ENCODE results near the gene PRKCA.
"Not testable (repeated sequence)": the region's sequence is repeated elsewhere in the genome, so short reads cannot be mapped to it uniquely, and the experiment has no call there.

The PRKCA gene

DNA sequence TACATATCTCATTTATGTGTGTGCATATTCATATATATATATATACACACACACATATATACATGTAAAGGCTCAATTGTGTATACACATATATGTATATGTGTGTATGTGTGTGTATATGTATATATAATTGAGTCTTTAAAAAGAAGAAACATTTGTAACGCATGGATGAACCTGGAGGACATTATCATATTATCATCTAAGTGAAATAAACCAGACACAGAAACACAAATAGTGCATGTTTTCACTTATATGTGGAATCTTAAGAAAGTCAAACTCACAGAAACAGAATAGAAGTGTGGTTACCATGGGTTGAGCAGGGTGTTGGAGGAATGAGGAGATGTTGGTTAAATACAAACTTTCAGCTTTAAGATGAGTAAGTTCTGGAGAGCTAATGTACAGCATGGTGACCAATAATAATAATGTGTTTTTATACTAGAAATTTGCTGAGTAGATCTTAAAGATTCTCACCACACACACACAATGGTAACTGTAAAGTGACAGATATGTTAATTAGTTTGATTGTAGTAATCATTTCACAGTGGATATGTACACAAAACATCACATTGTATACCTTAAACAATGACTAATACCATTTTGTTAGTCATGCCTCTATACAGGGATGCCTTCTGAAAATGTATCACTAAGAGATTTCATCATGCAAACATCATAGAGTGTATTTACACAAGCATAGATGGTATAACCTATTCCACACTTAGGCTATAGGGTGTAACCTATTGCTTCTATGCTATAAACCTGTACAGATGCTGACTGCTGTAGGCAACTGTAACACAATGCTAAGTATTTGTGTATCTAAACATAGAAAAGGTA is 399.9 kb downstream of the PRKCA start:
- no peak for DNase-seq

DNA sequence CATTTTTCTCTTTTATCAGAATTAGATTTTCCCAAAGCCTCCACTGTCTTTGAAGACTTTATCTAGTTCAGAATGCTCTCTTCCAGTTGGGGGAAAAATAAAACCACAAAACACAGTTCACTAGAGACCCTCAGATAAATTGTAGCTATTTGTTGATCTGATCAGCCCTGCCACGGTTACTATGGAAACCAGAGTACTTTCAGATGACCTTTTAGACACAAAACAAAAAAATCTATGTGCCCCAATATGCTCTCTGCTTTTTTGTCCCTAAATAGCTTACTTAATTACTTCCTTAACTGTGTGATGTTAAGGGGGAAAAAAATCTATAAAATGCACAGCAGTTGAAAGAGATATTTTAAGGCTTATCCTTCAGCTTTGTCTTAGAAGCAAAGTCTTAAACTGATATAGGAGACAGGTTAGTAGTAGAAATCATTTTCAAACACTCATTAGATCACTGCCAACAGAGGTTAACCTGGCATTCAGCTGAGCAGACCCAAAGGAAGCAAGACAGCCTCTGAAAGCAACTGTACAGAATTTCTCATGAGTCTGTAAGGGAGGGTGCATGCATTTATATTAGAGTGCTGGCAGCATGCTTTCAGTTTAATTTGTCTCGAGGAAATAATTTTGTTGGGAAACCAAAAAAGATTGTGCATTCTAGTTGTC is 402.6 kb downstream of the PRKCA start:
- DNase-seq: no peak

DNA sequence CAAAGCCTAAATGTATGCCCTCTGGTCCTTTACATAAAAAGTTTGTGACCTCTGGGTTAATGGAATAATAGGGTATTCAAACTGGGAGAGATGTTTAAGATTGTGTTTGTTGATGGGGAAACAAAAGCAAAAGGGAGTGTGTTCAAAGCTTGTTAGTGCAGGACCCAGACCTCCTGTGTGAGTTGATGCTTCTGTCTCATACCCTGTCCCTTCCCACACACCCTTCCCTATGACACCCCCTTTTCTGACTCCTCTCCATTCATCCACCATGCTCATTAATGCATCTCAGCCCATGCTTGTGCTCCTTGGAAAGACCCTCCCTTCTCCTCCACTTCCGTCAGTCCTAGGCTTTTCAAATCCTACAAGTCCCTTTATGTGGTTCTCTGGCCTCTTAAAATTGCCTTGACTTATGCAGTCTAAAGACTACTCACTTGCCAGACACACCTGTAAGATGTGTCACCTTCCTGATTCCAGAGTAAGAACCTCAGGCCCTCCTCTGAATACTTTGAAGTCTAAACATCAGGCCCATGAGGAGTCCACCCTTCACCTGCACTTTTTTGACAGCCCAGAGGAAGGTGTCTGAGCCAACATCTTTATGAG is 404.5 kb downstream of the PRKCA start:
- DNase-seq: no peak

DNA sequence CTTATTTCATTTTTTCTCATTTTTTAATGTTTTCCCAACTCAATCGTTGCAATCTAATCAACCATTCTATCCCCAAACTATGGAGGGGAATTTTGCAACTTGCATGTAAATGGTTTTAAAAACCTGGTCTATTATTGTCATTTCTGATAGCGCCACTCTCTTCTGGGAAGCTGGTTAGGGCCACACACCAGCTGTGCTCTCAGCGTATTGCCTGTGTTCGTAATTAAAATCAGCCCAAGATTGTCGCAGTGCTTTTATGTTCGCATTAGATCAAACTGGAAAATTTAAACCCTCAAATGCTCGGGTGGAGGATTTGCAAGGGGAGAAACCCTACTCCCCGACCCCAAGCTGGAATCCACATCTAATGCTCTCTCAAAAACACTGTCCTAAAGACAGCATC is 409.0 kb downstream of the PRKCA start:
- no peak for DNase-seq

DNA sequence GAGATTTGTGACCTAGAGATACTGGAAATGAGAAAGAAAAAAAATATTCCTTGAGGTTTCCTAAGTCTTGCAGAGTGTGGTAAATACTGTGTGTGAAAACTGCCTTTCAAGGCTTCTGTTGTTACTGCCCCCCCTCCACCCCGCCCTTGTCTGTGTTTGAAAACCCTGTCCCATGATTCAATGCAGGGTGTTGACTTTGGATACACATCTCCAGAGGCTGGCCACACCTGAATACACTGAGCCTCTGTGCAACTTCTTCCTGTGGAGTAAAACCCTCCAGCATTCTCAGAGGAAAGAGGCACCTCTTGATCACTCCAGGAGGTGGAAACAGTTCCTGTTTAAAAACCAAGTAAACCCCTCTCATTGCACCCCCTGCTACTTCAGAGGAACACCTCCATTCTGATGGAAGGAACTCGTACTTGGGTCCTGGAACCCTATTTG is 409.5 kb downstream of the PRKCA start:
- no peak for DNase-seq

DNA sequence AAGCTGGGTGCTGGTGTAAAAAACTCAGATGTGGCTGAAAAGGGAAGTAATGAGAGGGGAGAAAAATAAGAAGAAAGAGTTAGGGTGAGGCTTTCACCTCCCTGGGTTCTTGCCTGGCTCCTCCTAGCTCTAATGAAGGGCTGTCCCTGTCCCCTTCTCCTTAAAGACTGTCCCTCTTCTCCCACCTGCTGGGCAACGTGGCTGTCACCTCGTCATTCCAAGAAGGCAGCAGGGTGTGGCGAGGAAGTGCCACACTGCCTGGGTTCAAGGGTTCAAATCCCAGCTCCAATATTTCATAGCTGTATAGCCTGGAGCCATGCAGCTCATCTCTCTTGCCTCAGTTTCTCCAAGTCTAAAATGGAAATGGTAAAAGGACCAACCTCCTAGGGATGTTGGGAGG is 410.0 kb downstream of the PRKCA start:
- DNase-seq: no peak

DNA sequence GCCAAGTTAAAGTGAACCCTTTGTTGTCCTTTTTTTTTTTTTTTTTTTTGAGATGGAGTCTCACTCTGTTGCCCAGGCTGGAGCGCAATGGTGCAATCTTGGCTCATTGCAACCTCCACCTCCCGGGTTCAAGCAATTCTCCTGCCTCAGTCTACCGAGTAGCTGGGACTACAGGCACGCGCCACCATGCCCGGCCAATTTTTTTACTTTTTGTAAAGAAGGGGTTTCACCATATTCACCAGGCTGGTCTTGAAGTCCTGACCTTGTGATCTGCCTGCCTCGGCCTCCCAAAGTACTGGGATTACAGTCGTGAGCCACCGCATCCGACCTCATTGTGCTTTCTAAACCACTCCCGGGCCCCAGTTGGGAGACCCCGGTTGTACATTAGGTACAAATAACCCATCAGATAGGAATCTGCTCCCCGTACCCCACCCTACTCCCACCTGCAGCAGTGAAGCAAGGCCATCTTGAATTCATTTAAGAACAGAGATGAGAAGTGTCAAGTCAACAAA is 410.7 kb downstream of the PRKCA start:
- DNase-seq: not testable (repeated sequence)

DNA sequence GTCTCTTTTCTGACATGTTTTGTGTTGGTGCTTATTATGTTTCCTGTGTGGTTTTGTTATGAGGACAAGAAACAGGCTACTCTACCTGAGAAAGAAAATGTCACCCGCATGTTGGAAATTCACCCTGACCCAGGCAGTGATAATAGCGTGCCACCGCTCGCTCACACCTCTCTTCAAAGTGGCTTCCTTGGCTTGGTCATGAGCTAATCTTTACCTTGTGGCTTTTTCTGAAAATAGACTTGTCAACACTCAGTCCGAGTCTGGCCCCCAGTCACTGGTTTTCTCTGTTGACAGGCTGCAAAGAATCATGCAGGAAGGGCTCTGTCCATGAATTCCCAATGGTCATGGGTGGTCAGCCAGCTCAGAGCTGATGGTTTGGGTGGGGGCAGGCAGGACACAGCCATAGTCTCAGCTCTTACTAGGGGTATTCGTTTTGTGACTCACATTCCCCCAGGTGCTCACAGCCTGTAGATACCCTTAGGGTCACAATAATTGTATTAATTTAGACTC is 411.2 kb downstream of the PRKCA start:
- DNase-seq: no peak

DNA sequence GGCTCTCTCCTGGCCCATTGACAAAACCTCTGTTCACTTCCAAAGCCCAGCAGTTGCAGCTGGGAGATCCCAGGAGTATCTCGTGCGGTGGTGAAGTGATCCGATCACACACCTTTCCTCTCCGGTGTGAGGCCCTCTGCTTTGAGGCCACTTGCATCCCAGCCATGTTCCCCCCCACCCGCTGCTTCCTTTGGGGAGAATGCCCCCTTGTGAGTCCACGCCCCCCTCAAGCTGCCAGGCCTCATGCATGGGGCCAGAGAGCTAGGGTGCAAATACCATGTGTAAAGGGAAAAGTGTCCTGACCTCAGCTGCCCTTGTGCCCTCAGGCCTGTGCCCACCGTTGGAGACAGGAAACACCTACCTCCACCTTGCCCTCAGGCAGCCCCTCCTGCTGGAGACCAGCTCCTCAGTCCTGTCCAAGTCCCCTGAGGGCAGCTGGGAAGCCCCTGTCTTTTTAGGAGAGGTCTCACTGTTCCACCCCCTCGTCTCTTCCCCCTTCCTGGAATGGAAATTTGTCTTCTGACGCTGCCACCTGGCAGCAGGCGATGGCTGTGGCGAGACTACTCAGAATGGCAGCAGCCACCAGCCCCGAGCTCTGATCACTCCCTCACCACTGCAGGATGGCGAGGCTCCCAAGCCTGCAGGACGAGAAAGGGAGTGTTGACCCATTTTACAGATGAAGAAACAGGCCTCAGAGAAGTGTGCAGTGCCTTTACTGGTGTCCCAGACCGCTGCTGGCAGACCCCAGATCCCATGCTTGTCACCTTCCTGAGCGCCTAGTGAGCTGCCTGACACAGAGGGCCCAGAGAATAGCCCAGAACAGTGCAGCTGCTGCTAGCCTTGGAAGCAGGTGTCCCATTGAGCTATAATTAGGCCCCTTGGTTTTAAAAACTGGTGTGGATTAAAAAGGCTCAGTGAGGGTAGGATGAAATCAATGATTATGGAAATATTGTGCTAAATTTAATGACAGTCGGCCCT is 411.9 kb downstream of the PRKCA start:
- DNase-seq: no peak

DNA sequence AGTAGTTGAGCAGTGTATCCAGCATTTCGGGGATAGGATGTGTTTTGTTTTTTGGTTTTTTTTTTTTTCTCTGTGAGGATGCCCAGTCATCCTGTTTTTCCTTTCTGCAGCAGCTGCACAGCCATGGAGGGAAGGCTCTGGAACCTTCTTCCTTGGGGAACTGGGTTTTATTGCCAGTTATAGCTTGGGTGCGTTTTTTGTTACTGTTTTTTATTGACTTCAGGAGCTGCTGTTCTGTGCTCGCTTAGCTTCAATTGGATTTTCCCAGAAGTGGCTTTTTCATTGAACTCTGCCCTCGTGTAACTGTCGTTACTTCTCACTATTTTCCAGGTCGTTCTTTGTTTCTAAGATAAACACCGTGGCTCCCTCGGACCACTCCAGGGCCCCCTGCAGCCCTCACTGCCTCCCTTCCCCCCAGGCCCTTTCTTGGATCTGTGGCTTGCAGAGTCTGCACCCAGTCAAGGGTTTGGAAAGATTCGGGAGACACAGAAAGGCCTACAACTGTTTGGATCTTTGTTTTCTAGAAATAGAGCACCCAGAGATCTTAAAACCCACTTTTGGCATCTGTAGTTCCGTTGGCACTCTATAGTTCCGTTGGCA is 412.8 kb downstream of the PRKCA start:
- DNase-seq: no peak

DNA sequence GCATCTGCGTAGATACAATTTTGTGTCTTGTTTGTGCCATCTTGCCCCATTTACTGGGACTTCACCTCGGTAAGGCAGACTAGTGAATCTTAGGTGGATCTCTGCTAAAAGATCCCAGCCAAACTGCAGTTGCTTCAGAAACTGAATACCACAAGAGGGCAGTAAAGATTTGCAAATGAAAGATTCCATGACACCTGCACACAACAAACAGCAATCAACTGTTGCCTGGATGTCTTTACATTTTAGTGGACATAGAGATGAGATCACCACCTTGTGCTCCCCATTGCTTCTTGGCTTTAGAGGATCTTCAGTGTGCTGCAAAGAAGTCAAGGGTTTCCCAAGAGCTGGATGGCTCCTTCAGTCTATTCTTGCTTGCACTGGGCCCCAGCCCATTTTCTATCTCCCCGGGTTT is 413.3 kb downstream of the PRKCA start:
- DNase-seq: no peak

DNA sequence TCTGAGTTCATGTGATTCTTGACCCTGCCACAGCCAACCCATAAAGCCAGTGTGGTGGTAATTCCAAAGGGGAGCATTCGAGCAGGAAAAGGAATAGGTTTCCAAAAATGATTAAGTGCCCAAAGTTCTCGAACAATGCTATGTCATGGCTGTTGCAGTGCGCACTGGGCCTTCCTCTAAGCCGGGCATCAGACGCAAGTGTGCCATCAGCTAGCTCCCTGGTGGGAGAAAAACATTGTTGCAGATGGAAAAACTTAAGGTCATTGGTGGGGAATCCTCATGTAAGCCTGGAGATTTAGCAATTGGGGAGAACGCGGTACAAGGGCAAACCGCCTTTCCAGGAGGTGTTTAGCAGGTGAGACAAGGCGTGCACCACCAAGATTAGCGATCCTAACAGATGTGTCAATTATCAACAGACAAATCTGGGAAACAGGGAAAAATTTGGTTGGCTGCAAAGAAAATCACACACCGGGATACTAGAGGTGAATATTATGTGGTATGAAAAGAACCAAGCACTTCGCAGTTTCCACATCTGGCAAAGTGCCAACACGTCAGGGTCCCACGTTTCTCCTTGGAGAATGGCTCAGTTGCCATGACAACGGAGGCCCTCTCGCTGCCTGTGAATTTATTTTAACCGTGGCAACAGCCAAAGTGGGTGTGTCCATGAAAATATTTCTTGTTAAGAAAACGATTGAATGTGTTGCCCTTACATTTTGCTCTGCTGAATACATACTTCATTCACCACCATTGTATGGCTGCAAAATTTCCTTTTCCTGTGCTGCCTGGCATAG is 414.0 kb downstream of the PRKCA start:
- DNase-seq: no peak

DNA sequence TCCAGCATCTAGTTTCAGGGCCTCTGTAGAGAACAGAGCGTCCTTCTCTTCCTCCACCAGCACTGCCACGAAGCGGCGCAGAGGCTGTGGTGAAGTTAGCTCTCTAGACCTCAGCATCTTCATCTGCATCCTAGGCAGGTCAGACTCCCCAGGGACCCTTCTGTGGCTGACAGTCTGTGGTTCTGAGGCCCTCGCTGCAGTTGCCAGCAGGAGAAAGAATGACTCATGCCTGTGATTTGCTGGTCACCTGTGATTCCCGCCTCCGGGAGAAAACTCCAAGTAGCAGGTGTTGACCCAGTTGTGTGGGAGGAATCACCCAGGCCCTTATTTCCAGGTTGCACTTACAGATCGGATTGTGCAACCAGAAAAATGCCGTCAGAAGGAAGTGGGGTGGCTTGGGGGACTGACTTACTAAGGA is 415.2 kb downstream of the PRKCA start:
- DNase-seq: no peak

DNA sequence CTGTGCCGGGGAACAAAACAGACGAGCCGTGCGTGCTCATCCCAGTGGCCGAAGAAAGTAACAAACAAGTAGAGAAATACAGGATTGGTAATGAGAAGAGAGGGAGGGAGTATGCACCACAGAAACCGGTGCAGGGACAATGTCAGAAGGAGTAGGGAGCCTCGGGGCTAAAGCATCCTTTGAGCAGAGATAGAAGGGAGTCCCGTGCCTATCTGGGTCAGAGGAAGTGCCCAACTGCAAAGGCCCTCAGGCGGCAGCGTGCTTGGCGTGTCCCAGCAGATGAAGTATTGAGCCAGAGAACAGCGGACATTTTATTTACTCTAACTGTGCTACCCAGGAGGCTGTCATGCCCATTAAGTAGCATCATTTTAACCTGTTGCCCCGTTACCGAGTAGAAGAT is 417.6 kb downstream of the PRKCA start:
- DNase-seq: no peak

DNA sequence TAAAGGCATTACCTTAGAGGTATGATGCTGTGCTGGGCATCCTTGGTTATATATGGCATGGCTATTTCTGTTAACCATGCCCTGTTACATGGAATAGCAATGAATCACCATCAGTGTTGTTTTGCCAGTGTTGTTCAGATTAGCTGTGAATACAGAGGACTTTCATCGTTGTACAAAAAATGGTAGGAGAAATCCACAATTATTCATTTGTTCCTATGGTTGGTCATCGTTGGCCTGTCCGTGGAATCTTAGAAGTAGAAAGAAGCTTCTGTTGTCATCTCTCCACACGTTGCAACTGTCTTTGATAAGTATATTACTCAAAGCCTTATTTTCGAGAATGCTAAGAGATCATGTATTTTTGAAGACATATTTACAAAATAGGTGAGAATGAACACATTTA is 418.2 kb downstream of the PRKCA start:
- no peak for DNase-seq

DNA sequence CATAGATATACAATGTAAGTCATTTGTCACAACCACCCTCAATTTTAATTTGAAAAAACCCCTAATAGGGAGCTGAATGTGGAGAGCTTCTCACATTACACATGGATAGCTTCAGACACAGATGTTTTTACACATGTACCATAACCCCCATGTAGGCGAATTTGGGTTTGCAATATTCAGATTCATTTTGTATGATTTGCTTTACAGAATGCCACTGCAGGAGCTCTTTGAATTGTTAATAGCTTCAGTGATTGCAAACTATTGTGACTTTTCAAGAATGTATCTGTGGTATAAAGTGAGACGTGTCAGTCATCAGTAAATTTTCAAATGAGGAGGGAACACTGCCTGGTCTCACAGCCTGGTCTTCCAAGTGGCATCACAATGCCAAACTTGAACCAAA is 419.9 kb downstream of the PRKCA start:
- no peak for DNase-seq

DNA sequence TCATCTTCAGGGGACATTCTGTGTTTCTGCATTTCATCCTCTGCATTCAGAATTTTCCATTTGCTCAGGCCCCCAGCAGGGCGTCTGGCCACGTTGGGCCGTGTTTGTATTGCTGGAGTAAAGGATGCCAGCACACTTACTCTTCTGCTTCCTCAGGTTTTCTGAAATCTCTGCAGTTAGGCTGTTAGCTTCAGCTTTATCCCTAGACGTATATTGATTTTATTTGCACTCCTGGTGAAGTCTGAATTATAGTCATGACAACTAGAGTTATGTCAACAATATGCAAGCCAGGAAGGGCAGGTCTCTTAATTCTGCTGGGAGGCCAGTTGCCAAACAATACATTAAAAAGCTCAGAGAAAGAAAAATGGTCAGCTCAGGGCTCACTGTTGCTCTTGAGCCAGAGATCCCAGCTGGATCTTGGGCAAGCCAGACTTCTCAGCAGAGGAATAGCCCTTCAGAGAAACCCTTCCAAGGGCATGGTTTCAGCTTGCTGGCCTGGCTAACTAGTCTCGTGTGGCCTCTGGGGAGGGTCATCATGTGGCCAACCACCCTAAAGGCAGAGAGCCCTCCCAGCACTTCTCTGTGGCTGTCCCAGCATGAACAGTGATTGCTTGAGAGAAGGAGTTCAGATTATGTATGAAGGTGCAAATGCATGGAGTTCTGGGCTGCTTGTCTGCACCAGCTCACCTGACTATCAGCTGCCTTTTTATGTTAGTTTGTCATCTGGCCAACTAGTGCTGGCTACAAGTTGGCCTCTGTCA is 422.3 kb downstream of the PRKCA start:
- no peak for DNase-seq

DNA sequence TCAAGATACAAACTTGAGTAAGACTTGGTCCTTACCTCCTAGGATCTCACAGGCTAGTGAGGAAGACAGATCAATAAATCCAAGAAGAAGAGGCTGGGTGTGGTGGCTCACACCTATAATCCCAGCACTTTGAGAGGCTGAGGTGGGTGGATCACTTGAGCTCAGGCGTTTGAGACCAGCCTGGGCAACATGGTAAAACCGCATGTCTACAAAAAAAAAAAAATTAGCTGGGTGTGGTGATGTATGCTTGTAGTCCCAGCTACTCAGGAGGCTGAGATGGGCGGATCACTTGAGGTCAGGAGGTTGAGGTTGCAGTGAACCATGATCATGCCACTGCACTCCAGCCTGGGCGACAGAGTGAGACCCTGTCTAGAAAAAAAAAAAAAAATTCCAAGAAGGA is 423.0 kb downstream of the PRKCA start:
- not testable (repeated sequence) for DNase-seq

DNA sequence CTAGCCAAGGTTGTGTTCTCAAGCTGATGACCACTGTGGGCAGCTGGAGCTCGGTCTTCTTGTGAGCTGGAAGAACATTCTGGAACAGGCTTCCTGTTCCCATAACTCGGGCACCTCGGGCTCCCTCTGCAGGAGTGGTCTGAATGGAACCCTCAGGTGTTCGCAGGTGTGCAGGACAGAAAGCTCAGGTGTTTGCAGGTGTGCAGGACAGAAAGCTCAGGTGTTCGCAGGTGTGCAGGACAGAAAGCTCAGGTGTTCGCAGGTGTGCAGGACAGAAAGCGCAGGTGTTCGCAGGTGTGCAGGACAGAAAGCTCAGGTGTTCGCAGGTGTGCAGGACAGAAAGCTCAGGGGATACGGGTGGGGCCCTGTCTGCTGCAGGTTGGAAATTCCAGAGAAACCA is 423.5 kb downstream of the PRKCA start:
- no peak for DNase-seq

DNA sequence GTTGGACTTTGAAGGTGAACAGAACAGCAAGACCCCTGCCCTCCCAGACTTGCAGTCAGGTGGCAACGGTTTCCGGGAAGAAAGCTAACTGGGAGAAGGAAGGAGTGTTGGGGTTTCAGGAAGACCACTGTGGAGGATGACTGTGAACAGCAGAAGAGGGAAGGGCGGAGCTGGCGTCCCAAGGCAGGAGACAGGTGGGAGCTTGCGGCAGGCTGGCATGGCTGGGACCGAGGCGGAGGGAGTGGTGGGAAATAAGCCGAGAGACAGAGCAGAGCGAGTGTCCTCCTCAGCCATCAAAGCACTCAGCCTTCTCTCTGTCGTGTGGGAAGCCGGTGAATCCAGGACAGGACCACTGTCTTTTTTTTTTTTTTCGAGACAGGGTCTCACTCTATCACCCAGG is 424.0 kb downstream of the PRKCA start:
- DNase-seq: no peak

Data from activated CD4-positive, CD25-positive, alpha-beta regulatory T cell (primary cell).